Endometrial microvascular endothelial cells (primary cell): ENCODE measurements around the gene MRPL58. TPM values are rescaled to one million over a fixed set of nuclear protein-coding genes. Genes with fewer than 3 reads are reported as not detected.

Experiments used
- in situ Hi-C: cut with HindIII; loops from 2 replicates; pipeline ENCODE4 v1.10.0; 2017; ENCODE audit warnings: low sequenced_read_pairs, low pct_unique_long_range_greater_than_20kb; ENCODE audit errors: inconsistent ontology term
- total RNA-seq: library from RNA; depleted of rRNA; stranded (reverse); fragments of >200 nt; gene quantifications from one replicate; pipeline ENCODE4 v1.2.3, GENCODE V29; 2015; ENCODE audit errors: inconsistent ontology term

MRPL58 gene
- total RNA-seq, 1 donor from 2014 or later: 57.1 TPM

DNA sequence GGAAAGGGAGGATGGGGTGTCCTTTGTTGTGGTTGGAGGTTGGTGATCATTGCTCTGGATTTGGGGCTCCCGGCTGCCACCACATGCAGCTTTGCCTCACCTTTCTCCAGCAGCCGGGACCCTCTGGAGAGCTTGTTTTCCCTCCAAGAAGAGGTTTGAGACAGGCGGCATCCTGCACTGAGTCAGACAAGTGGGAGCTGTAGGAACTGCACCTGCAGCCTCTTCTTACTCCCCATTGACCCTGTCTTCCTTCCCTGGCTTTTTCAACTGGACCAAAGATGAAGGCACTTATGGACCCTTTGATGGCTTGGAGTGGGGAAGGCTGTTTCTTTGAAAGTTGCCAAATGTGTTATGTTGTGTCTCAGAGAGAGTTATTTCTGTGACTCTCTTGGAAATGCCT lies 51.2 kb downstream of the MRPL58 start:
- in situ Hi-C loops: loop anchor here (25.0 kb wide), 1 partner anchor 149 kb away; the partner anchor contains the start of gene NUP85

DNA sequence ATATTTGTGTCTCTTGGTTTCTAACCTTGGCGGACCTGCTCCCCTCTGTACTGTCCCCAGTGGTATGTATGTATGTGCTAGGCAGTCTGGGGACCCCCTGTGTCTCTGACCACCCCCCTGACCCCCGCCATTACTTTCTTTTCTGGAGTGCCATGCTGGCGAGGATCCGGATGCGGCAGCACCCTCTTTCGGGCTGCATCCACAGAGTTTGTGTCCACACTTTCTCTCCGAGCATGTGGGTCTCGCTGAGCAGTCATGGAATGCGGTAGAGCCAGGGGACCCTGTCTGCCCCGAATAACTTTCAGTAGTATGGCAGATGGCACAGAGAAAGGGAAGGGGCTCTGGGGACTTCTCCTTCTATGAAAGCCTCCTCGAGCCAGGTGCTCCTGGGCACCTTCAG lies 51.6 kb downstream of the MRPL58 start:
- in situ Hi-C loops: loop anchor here (25.0 kb wide), 1 partner anchor 148 kb away; the partner anchor contains the start of gene NUP85

DNA sequence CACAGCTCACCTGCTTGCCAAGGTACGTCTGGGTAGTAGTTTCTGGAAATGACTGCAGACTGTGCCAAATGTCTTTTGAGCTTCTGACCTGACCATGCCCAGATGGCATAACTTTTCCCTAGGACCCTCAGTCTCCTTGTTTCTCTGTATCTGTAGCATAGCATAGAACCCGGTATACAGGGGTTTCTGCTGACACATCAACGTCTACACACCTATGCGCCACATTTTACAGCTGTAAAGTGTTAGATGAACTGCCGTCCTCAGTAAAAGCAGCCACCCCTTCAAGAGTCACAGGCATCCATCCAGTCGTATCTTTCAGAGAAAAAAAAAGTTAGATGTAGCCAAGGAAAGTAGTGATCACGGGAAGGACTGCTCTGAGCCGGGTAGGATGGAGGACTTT lies 52.0 kb downstream of the MRPL58 start:
- in situ Hi-C loops: loop anchor here (25.0 kb wide), 1 partner anchor 148 kb away; the partner anchor contains the start of gene NUP85

DNA sequence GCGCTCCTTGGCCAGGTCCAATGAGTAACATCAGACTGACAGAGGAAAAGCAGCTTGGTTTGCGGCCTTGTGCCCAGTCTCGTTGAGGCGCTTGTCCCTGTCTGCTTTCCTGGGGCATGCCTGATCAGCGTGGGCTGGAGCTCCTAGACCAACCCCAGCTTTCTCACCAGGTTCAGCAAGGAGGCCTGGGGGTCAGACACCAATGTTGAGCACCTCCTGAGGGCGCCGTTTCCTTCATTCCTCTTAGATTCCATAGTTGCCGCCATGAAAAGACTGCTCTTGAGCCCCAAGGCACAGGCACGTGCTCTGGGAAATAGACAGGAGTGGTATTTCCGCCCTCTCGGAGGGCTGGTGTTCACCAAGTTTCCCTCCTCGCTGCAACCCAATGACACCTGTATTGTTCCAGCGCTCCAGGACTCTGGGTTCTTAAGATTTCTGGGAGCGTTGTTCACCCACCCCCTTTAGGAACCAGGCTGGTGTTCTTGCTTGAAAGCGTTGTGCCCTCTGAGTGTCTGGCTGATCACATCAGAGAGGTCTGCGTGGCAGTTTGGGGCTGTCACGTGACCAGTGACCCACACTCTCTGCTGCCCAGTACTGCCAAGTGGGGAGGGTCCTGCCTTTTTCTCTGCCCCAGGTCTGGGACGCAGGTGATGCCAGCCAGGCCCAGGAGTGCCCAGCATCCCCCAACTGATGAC lies 52.5 kb downstream of the MRPL58 start:
- in situ Hi-C loops: loop anchor here (25.0 kb wide), 1 partner anchor 147 kb away; the partner anchor contains the start of gene NUP85

DNA sequence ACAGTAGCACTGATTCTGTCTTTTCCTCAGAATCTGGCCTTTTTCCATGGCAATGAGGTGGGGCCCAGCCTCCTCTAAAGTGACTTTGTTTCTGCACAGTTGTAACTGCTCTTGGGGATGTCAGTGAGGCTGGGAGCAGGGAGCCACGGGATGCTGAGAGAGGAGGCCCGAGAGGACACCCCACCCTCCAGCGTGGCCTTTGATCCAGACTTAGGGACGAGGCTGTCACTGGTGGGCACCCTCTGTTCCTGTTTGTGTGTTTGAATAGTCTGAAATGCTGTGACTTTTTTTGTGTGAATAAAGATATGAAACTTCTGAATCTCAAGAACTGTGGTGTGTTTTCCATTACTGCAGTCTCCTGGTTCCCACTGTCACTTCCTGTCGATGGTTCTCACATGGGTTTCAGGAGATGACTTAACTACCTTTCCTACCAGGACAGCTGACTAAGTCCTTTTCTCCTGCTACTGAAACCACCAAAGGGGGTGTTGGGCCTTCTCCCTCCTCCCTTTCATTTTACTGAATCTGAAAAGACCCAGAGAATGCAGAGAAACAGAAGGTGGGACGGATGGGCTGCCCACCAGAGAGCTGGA lies 53.2 kb downstream of the MRPL58 start:
- in situ Hi-C loops: loop anchor here (25.0 kb wide), 1 partner anchor 147 kb away; the partner anchor contains the start of gene NUP85

DNA sequence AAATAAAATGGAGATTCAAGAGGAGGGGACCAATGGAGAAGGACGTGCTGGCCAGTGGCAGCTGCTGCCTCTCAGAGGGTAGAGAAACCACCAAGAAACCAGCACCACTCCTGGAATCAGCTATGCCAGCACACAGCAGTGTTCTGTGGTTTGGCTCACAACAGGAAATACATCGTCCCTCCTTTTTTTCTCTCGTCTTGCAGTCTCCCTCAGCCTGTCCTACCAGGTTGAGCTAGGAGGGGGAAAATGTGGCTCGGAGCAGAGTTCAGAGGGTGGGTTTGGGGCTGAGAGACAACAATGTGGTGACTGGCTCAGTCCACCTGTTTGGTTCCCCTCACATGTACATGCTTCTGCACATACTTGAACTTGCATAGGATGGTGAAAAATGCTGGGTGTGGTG lies 55.4 kb downstream of the MRPL58 start:
- in situ Hi-C loops: loop anchor here (25.0 kb wide), 1 partner anchor 144 kb away; the partner anchor contains the start of gene NUP85

DNA sequence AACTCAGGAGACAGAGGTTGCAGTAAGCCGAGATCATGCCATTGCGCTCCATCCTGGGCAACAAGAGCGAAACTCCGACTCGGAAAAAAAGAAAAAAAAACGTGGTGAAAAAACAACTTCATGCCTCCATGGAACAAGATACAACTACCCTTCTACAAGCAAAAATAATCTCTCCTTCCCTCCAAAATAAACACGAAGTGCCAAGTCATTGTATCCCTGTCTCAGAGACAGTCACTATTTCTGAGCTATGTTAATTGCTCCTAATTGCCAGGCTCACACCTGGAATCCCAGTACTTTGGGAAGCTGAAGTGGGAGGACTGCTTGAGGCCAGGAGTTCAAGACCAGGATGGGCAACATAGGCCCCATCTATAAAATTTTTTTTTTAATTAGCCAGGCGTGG lies 56.3 kb downstream of the MRPL58 start:
- in situ Hi-C loops: loop anchor here (25.0 kb wide), 1 partner anchor 144 kb away; the partner anchor contains the start of gene NUP85

DNA sequence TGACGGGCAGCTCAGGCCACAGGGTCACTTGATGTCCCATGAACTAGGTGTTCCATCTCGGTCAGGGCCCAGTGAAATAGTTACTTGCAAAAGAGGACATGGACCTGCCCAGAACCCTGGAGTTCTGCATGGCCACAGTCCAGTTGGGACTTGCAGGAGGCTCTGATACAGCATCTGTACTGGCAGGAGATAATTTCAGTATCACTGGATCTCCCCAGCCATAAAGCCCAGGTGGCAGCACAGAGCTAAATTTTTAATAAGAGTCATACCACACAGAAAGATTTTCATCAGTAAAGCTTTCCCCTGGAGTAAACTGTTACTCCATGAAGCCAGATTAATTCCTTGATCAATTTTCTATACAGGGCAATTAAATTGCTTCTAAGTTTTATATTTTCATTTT lies 57.3 kb downstream of the MRPL58 start:
- in situ Hi-C loops: loop anchor here (25.0 kb wide), 1 partner anchor 143 kb away; the partner anchor contains the start of gene NUP85

Other genes starting within 250 kb of the MRPL58 start
- gene NAT9, start 236.3 kb upstream of the MRPL58 start, total RNA-seq: 24.6 TPM
- not detected for gene GRIN2C, start 152.8 kb upstream of the MRPL58 start, total RNA-seq
- gene FDXR, start 139.7 kb upstream of the MRPL58 start, total RNA-seq: 73.7 TPM
- gene FADS6, start 119.0 kb upstream of the MRPL58 start, total RNA-seq: not detected
- not detected for gene USH1G, start 89.4 kb upstream of the MRPL58 start, total RNA-seq
- not detected for gene OTOP2, start 88.4 kb upstream of the MRPL58 start, total RNA-seq
- gene OTOP3, start 76.8 kb upstream of the MRPL58 start, total RNA-seq: not detected
- 5.2 TPM for gene HID1, start 39.9 kb upstream of the MRPL58 start, total RNA-seq
- 15.1 TPM for gene CDR2L, start 25.0 kb upstream of the MRPL58 start, total RNA-seq
- 296 TPM for gene ATP5PD, start 34.3 kb downstream of the MRPL58 start, total RNA-seq
- gene KCTD2, start 34.6 kb downstream of the MRPL58 start, total RNA-seq: 21.4 TPM
- 4.3 TPM for gene SLC16A5, start 75.3 kb downstream of the MRPL58 start, total RNA-seq
- 4.2 TPM for gene ARMC7, start 97.3 kb downstream of the MRPL58 start, total RNA-seq
- gene NT5C, start 119.1 kb downstream of the MRPL58 start, total RNA-seq: 47.2 TPM
- gene JPT1, start 141.8 kb downstream of the MRPL58 start, total RNA-seq: 432 TPM
- 83.1 TPM for gene SUMO2, start 170.3 kb downstream of the MRPL58 start, total RNA-seq
- gene NUP85, start 193.0 kb downstream of the MRPL58 start, total RNA-seq: 66.9 TPM
- 31.9 TPM for gene GGA3, start 248.9 kb downstream of the MRPL58 start, total RNA-seq
- 56.1 TPM for gene MRPS7, start 249.2 kb downstream of the MRPL58 start, total RNA-seq